ENCODE data around the gene PCP4L1. TPM values are rescaled to one million over a fixed set of nuclear protein-coding genes. Genes with fewer than 3 reads are reported as not detected.
A peak's percentile ranks its signal among the peaks of the same experiment; 100 is the strongest.
"Not testable (repeated sequence)": the region's sequence is repeated elsewhere in the genome, so short reads cannot be mapped to it uniquely, and the experiment has no call there.

Gene PCP4L1
- total RNA-seq, 1 donor from 2014 or later = not detected

- peak in 1 of 2 donors; percentile 59 for DNase-seq (ENCODE audit: low read depth in 2 of 2)
Measured at GRCh38 chr1:161228032-161228431, 30.5 kb upstream of the PCP4L1 start.

GRCh38 chr1:161229896-161230295 lies 28.6 kb upstream of the PCP4L1 start:
- DNase-seq (ENCODE audit: low read depth in 2 of 2) = peak; percentile 27

- no peak for DNase-seq (ENCODE audit: low read depth in 2 of 2)
Measured at GRCh38 chr1:161230762-161231161, 27.8 kb upstream of the PCP4L1 start.

GRCh38 chr1:161233102-161233501 lies 25.4 kb upstream of the PCP4L1 start:
- no peak for DNase-seq (ENCODE audit: low read depth in 2 of 2)

- no peak for DNase-seq (ENCODE audit: low read depth in 2 of 2)
Measured at GRCh38 chr1:161235957-161236775, 22.4 kb upstream of the PCP4L1 start.

GRCh38 chr1:161238039-161238473 lies 20.5 kb upstream of the PCP4L1 start, which contains the start of gene NR1I3:
Gene NR1I3 (minus strand): TSS chr1:161238203. CDS start chr1:161236565, 1,638 bp downstream.
- DNase-seq (ENCODE audit: low read depth in 2 of 2) = no peak

- DNase-seq (ENCODE audit: low read depth in 2 of 2) = no peak
Measured at GRCh38 chr1:161241682-161242081, 16.9 kb upstream of the PCP4L1 start.

- DNase-seq (ENCODE audit: low read depth in 2 of 2) = no peak
Measured at GRCh38 chr1:161242313-161242712, 16.2 kb upstream of the PCP4L1 start.

- no peak for DNase-seq (ENCODE audit: low read depth in 2 of 2)
Measured at GRCh38 chr1:161244888-161245287, 13.7 kb upstream of the PCP4L1 start.

GRCh38 chr1:161250100-161250499 lies 8.4 kb upstream of the PCP4L1 start:
- not testable (repeated sequence) for DNase-seq (ENCODE audit: low read depth in 2 of 2)

GRCh38 chr1:161250829-161251228 lies 7.7 kb upstream of the PCP4L1 start:
- DNase-seq (ENCODE audit: low read depth in 2 of 2) = no peak

GRCh38 chr1:161251579-161251978 lies 7.0 kb upstream of the PCP4L1 start:
- no peak for DNase-seq (ENCODE audit: low read depth in 2 of 2)

GRCh38 chr1:161255302-161255701 lies 3.2 kb upstream of the PCP4L1 start:
- DNase-seq (ENCODE audit: low read depth in 2 of 2) = not testable (repeated sequence)

GRCh38 chr1:161255955-161256520 lies 2.5 kb upstream of the PCP4L1 start:
- not testable (repeated sequence) for DNase-seq (ENCODE audit: low read depth in 2 of 2)

- not testable (repeated sequence) for DNase-seq (ENCODE audit: low read depth in 2 of 2)
Measured at GRCh38 chr1:161257109-161257508, 1.4 kb upstream of the PCP4L1 start.

- DNase-seq (ENCODE audit: low read depth in 2 of 2) = no peak
Measured at GRCh38 chr1:161259345-161259702, 779 bp downstream of the PCP4L1 start.

GRCh38 chr1:161259765-161260164 lies 1.2 kb downstream of the PCP4L1 start:
- no peak for DNase-seq (ENCODE audit: low read depth in 2 of 2)

- DNase-seq (ENCODE audit: low read depth in 2 of 2) = no peak
Measured at GRCh38 chr1:161260376-161261260, 2.1 kb downstream of the PCP4L1 start.

GRCh38 chr1:161261261-161262235 lies 3.0 kb downstream of the PCP4L1 start:
- DNase-seq (ENCODE audit: low read depth in 2 of 2) = peak; percentile 4 to 72

GRCh38 chr1:161265305-161265704 lies 6.8 kb downstream of the PCP4L1 start:
- no peak for DNase-seq (ENCODE audit: low read depth in 2 of 2)

GRCh38 chr1:161266202-161266601 lies 7.7 kb downstream of the PCP4L1 start:
- DNase-seq (ENCODE audit: low read depth in 2 of 2) = no peak
